ENCODE results near the gene GIGYF2. TPM values are rescaled to one million over a fixed set of nuclear protein-coding genes. Genes with fewer than 3 reads are reported as not detected.

GIGYF2 gene
- total and polyA plus RNA-seq, 4 donors = 10.6 to 50.5 (median 26.7) TPM

DNA sequence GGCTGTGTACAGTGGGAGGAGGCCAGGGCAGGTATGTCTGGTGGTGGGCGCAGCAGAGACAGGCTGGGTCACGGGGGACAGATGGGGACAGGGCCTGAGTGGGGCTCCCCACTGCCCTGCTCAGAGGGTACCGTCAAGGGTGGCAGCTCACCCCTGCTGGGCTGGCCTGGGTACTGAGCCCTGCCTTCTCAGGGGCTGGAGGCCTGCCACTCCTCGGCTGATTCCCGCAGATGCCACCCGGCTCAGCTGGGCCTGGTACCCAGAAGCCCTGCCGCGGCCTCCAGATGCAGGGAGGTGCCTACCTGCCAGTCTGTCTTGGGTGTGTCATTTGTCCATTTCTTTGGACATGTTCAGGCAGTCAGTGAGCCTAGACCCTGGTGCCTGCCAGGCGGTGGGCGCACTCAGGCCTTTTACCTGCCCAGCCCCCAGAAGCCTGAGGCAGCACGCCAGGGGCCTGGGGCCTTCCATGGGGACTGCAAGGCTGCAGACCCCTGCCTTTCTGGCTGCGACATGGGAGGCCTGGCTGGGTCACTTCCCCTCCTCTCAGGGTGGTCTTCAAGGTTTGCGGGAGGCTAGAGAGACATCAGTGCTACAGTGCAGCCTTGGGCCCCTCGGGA lies 176.3 kb downstream of the GIGYF2 start (continued):
- TF ChIP-seq RAD21 (IDR thresholded peaks at IDR 0.05) (no peak), HNF4A (conservative IDR thresholded peaks at IDR 0.05) (no peak)

DNA sequence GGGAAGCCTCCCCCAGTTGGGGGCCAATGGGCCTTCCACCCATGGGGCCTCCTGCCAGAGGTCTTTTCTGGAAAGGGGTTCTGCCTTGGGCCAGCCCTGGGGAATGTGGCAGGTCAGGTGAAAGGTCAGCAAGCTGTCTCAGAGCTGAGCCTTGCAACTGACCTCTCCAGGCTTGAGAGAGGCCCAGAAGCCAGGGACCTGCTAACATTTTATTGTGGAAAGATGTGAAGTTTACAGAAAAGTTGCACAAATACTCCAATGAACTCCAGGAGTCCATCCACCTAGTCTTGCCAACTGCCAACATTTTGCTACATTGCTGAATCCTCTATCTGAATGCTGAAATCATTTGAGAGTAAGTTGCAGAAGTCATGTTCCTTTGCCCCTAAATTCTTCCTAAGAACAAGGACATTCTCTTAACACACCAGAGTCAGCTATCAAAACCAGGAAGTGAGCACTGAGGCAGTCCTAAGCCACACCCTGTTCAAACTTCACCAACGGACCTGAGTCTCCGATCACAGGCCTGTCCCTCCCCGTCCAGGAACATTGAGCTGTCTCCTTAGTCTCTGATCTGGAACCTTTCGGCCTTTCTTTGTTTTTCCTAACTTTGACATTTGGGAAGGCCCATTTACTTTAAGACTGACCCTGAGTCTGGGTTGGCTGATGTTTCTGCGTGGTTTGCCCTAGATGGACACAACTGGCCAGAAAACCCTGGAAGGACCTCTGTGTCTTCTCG lies 176.9 kb downstream of the GIGYF2 start:
- no peak for DNase-seq (ENCODE audit: low spot score)
- peak overlapping the region; percentile 81 for H3K27ac ChIP-seq (ENCODE audit: low read depth in 1 of 2, low read length in 2 of 2)
- no peak overlapping the region for H3K9ac ChIP-seq (ENCODE audit: low read depth in 1 of 2, low read length in 2 of 2)
- H3K4me3 ChIP-seq (ENCODE audit: low read depth in 1 of 3, low read length in 3 of 3) = no peak overlapping the region
- 51% methylated on average over 6 of the region's 6 CpGs for WGBS
- peak in 1 of 2 donors; percentile 12 for TF ChIP-seq RXRA (IDR thresholded peaks at IDR 0.05)
- no peak for TF ChIP-seq FOXA1 (IDR thresholded peaks at IDR 0.05)
- TF ChIP-seq FOXA2 (IDR thresholded peaks at IDR 0.05) = no peak
- no peak for TF ChIP-seq GABPA (IDR thresholded peaks at IDR 0.05 in 1 of 2, conservative IDR thresholded peaks at IDR 0.05 in 1 of 2)
- no peak for TF ChIP-seq YY1 (IDR thresholded peaks at IDR 0.05)
- TF ChIP-seq HNF4A (conservative IDR thresholded peaks at IDR 0.05) = peak in 1 of 2 donors; percentile 40
- TF ChIP-seq RAD21 (IDR thresholded peaks at IDR 0.05) = peak in 1 of 2 donors; percentile 14
- TF ChIP-seq SP1 (IDR thresholded peaks at IDR 0.05) = peak; percentile 13
- TF ChIP-seq, protein P1, sequence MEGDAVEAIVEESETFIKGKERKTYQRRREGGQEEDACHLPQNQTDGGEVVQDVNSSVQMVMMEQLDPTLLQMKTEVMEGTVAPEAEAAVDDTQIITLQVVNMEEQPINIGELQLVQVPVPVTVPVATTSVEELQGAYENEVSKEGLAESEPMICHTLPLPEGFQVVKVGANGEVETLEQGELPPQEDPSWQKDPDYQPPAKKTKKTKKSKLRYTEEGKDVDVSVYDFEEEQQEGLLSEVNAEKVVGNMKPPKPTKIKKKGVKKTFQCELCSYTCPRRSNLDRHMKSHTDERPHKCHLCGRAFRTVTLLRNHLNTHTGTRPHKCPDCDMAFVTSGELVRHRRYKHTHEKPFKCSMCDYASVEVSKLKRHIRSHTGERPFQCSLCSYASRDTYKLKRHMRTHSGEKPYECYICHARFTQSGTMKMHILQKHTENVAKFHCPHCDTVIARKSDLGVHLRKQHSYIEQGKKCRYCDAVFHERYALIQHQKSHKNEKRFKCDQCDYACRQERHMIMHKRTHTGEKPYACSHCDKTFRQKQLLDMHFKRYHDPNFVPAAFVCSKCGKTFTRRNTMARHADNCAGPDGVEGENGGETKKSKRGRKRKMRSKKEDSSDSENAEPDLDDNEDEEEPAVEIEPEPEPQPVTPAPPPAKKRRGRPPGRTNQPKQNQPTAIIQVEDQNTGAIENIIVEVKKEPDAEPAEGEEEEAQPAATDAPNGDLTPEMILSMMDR (IDR thresholded peaks at IDR 0.05; ENCODE audit: low read depth, low read length, missing input control) = no peak
- no peak for TF ChIP-seq HNF4G (IDR thresholded peaks at IDR 0.05)
- TF ChIP-seq, protein P2, sequence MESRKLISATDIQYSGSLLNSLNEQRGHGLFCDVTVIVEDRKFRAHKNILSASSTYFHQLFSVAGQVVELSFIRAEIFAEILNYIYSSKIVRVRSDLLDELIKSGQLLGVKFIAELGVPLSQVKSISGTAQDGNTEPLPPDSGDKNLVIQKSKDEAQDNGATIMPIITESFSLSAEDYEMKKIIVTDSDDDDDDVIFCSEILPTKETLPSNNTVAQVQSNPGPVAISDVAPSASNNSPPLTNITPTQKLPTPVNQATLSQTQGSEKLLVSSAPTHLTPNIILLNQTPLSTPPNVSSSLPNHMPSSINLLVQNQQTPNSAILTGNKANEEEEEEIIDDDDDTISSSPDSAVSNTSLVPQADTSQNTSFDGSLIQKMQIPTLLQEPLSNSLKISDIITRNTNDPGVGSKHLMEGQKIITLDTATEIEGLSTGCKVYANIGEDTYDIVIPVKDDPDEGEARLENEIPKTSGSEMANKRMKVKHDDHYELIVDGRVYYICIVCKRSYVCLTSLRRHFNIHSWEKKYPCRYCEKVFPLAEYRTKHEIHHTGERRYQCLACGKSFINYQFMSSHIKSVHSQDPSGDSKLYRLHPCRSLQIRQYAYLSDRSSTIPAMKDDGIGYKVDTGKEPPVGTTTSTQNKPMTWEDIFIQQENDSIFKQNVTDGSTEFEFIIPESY (IDR thresholded peaks at IDR 0.05) = no peak
- TF ChIP-seq, protein P3, sequence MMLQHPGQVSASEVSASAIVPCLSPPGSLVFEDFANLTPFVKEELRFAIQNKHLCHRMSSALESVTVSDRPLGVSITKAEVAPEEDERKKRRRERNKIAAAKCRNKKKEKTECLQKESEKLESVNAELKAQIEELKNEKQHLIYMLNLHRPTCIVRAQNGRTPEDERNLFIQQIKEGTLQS (IDR thresholded peaks at IDR 0.05) = no peak
- TF ChIP-seq, protein P4, sequence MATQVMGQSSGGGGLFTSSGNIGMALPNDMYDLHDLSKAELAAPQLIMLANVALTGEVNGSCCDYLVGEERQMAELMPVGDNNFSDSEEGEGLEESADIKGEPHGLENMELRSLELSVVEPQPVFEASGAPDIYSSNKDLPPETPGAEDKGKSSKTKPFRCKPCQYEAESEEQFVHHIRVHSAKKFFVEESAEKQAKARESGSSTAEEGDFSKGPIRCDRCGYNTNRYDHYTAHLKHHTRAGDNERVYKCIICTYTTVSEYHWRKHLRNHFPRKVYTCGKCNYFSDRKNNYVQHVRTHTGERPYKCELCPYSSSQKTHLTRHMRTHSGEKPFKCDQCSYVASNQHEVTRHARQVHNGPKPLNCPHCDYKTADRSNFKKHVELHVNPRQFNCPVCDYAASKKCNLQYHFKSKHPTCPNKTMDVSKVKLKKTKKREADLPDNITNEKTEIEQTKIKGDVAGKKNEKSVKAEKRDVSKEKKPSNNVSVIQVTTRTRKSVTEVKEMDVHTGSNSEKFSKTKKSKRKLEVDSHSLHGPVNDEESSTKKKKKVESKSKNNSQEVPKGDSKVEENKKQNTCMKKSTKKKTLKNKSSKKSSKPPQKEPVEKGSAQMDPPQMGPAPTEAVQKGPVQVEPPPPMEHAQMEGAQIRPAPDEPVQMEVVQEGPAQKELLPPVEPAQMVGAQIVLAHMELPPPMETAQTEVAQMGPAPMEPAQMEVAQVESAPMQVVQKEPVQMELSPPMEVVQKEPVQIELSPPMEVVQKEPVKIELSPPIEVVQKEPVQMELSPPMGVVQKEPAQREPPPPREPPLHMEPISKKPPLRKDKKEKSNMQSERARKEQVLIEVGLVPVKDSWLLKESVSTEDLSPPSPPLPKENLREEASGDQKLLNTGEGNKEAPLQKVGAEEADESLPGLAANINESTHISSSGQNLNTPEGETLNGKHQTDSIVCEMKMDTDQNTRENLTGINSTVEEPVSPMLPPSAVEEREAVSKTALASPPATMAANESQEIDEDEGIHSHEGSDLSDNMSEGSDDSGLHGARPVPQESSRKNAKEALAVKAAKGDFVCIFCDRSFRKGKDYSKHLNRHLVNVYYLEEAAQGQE (IDR thresholded peaks at IDR 0.05) = peak; percentile 16
- no peak for TF ChIP-seq JUND (IDR thresholded peaks at IDR 0.05)
- TF ChIP-seq TAF1 (conservative IDR thresholded peaks at IDR 0.05) = no peak
- peaks cover 4 to 44% (median 27%) of the 10 kb centered on the region in 4 donors for H3K4me1 ChIP-seq (ENCODE audit: control insufficient read depth in 4 of 4, insufficient read depth in 4 of 4, low read length in 3 of 4)
- H3K36me3 ChIP-seq (ENCODE audit: control insufficient read depth in 4 of 4, insufficient read depth in 3 of 4, low read depth in 1 of 4, low read length in 3 of 4) = peaks cover 0 to 3% (median 1%) of the 10 kb centered on the region in 4 donors
- no peaks in the 10 kb centered on the region for H3K9me3 ChIP-seq (ENCODE audit: control insufficient read depth in 4 of 4, low read length in 3 of 4)
- H3K27me3 ChIP-seq (ENCODE audit: control insufficient read depth in 4 of 4, insufficient read depth in 4 of 4, low read length in 3 of 4) = no peaks in the 10 kb centered on the region
